ENCODE measurements around the gene RAD54L2. TPM values are rescaled to one million over a fixed set of nuclear protein-coding genes. Genes with fewer than 3 reads are reported as not detected.

The RAD54L2 gene
- total and polyA plus RNA-seq, 2 donors (not counting 3 experiments of a cell fraction or from before 2014, with no cell fraction given): 7.6 to 31.1 TPM

- H3K36me3 ChIP-seq (ENCODE audit: control insufficient read depth in 2 of 2, extremely low read depth in 1 of 2, insufficient read depth in 2 of 2, low read length in 2 of 2): no peaks in the 10 kb centered on the region
- dilution Hi-C loops (cut with MboI; ENCODE audit: extremely low pct_ligation_motif_present, low sequenced_read_pairs): no loop called here
- no peaks in the 10 kb centered on the region for H3K9me1 ChIP-seq (replicated peaks; ENCODE audit: control insufficient read depth, extremely low read depth, insufficient read depth, low read length)
- peak overlapping the region; percentile 98 for H2AFZ ChIP-seq (ENCODE audit: low read depth, low read length)
- peak overlapping the region; percentile 81 to 91 (median 83) for H3K4me3 ChIP-seq (replicated peaks in 1 of 3; ENCODE audit: insufficient read depth in 1 of 3, low read depth in 1 of 3, low read length in 3 of 3)
- ChIA-PET POLR2A (no interaction called here), CTCF (interaction anchor here (0.9 to 3.5 kb wide), 7 partner anchors 17 to 143 kb away, joined by 3 to 18 read pairs (median 4); partner anchors contain the start of genes DCAF1 and TEX264)
- peaks cover 15% of the 10 kb centered on the region for H3K4me1 ChIP-seq (ENCODE audit: control insufficient read depth, extremely low read depth, insufficient read depth, low read length)
- H3K9me3 ChIP-seq (replicated peaks; ENCODE audit: control insufficient read depth, insufficient read depth, low read length): no peaks in the 10 kb centered on the region
- peak overlapping the region; percentile 95 for H3K4me2 ChIP-seq (ENCODE audit: insufficient read depth, low read length)
- TF ChIP-seq GATA2 (IDR thresholded peaks at IDR 0.05; ENCODE audit: insufficient read depth, insufficient read length, low read depth, low read length) (no peak), POLR2AphosphoS5 (IDR thresholded peaks at IDR 0.05; ENCODE audit: insufficient read depth, low read depth, low read length) (no peak), CTCF (IDR thresholded peaks at IDR 0.05; ENCODE audit: extremely low read depth in 1 of 2, insufficient read depth in 1 of 2, low read depth in 1 of 2, low read length in 2 of 2) (no peak), FOS (IDR thresholded peaks at IDR 0.05; ENCODE audit: borderline replicate concordance, insufficient read depth, low read length) (no peak), JUN (IDR thresholded peaks at IDR 0.05; ENCODE audit: borderline replicate concordance, insufficient read depth, insufficient read length, low read depth) (no peak), POLR2A (IDR thresholded peaks at IDR 0.05; ENCODE audit: low read depth, low read length) (no peak), MAX (IDR thresholded peaks at IDR 0.05; ENCODE audit: insufficient read depth, insufficient read length) (no peak), MYC (IDR thresholded peaks at IDR 0.05; ENCODE audit: low read depth, low read length) (no peak), EZH2 (IDR thresholded peaks at IDR 0.05; ENCODE audit: borderline replicate concordance, low read depth, low read length, severe bottlenecking) (no peak)
- no peak for FAIRE-seq
- H3K9ac ChIP-seq (replicated peaks; ENCODE audit: extremely low read depth, insufficient read depth, low read length): peak overlapping the region; percentile 90
- BruUV-seq (replicated peaks): no TSS peak
- H3K27me3 ChIP-seq (ENCODE audit: control insufficient read depth in 2 of 2, insufficient read depth in 2 of 2, low read length in 2 of 2): no peaks in the 10 kb centered on the region
- H3K79me2 ChIP-seq (ENCODE audit: control insufficient read depth, insufficient read depth, low read length): peaks cover 45% of the 10 kb centered on the region
- DNase-seq (ENCODE audit: low read depth, low spot score): no peak
- peaks cover 2% of the 10 kb centered on the region for H4K20me1 ChIP-seq (replicated peaks; ENCODE audit: control insufficient read depth, extremely low read depth, insufficient read depth, low read length)
- intact Hi-C loops (cut with micrococcal nuclease): loop anchor here (2.0 kb wide), 1 partner anchor 35 kb away; no protein-coding TSS in a partner anchor
- peak overlapping the region; percentile 6 for H3K27ac ChIP-seq (ENCODE audit: insufficient read depth, low read depth, low read length)
Measured at GRCh38 chr3:51538115-51538458, 432 bp upstream of the RAD54L2 start.
